HUES48 (cell line): ENCODE data around the gene XXYLT1.
"Not testable (repeated sequence)": the region's sequence is repeated elsewhere in the genome, so short reads cannot be mapped to it uniquely, and the experiment has no call there.

Experiments
- H3K27ac ChIP-seq: one replicate; pipeline ENCODE4 v1.7.0; 2013; ENCODE audit warnings: low read depth, low read length, inconsistent platforms
- H3K27me3 ChIP-seq: 2 replicates; pipeline ENCODE4 v1.6.1; 2013; ENCODE audit warnings: mild to moderate bottlenecking, low read length; ENCODE audit not compliant: control insufficient read depth, insufficient read depth
- H3K36me3 ChIP-seq: 2 replicates; pipeline ENCODE4 v1.6.1; 2013; ENCODE audit warnings: low read length; ENCODE audit not compliant: control insufficient read depth, insufficient read depth
- H3K4me1 ChIP-seq: 2 replicates; pipeline ENCODE4 v1.6.1; 2013; ENCODE audit warnings: mild to moderate bottlenecking, low read length; ENCODE audit not compliant: control insufficient read depth, insufficient read depth
- H3K4me3 ChIP-seq: 2 replicates; pipeline ENCODE4 v1.5.1; 2013; ENCODE audit warnings: mild to moderate bottlenecking, low read depth, low read length
- H3K9ac ChIP-seq: 2 replicates; pipeline ENCODE4 v1.6.1; 2013; ENCODE audit warnings: mild to moderate bottlenecking, low read depth, low read length, moderate library complexity
- H3K9me3 ChIP-seq: 2 replicates; pipeline ENCODE4 v1.6.1; 2013; ENCODE audit warnings: low read length; ENCODE audit not compliant: control insufficient read depth, insufficient read depth

The XXYLT1 gene, protein sequence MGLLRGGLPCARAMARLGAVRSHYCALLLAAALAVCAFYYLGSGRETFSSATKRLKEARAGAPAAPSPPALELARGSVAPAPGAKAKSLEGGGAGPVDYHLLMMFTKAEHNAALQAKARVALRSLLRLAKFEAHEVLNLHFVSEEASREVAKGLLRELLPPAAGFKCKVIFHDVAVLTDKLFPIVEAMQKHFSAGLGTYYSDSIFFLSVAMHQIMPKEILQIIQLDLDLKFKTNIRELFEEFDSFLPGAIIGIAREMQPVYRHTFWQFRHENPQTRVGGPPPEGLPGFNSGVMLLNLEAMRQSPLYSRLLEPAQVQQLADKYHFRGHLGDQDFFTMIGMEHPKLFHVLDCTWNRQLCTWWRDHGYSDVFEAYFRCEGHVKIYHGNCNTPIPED

DNA sequence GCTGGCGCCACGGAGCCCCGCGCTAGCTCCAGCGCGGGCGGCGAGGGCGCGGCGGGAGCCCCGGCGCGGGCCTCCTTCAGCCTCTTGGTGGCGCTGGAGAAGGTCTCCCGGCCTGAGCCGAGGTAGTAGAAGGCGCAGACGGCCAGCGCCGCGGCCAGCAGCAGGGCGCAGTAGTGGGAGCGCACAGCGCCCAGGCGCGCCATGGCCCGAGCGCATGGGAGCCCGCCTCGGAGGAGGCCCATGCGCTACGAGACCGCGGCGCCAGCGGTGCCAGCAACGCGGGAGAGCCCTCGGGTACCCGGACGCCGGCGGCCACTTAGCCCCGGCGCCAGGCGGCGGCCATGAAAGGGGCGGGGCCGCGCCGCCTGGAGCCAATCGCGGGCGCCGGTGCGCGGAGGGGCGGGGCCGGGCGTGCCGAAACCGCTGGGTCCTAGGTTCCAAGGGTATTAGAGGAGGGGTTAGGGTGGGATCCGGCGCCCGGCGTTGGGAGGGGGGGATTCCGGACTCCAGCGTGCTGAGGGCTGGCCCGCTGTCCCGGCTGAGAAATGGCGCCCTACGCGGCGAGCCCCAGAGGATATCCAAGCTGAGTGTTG lies at the start of gene XXYLT1:
Gene XXYLT1, minus strand, starts transcription at position 343 of the 593 bp plus-strand sequence. Its CDS starts 101 bp downstream, at position 242.
- peaks cover 16% of the 10 kb centered on the region for H3K4me1 ChIP-seq
- peak within 1 kb of the TSS; percentile 96 for H3K27ac ChIP-seq
- H3K4me3 ChIP-seq, result peak within 1 kb of the TSS; percentile 97
- H3K27me3 ChIP-seq, result no peaks in the 10 kb centered on the region
- H3K36me3 ChIP-seq, result peaks cover 29% of the 10 kb centered on the region
- H3K9ac ChIP-seq, result peak within 1 kb of the TSS; percentile 92
- H3K9me3 ChIP-seq, result no peaks in the 10 kb centered on the region

DNA sequence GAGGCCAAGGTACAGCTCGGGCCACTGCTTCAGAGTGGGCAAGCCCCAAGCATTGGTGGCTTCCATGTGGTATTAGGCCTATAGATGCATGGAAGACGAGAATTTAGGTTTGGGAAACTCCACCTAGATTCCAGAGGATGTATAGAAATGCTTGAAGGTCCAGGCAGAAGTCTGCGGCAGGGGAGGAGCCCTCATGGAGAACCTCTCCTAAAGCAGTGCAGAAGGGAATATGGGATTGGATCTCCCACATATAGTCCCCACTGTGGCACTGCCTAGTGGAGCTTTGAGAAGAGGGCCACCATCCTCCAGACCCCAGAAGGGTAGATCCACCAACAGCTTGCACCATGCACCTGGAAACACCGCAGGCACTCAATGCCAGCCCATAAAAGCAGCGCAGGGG lies 48.1 kb upstream of the XXYLT1 start:
- peaks cover 25% of the 10 kb centered on the region for H3K36me3 ChIP-seq
- H3K4me3 ChIP-seq, result no peak overlapping the region
- no peak overlapping the region for H3K9ac ChIP-seq
- H3K9me3 ChIP-seq, result peaks cover 13% of the 10 kb centered on the region
- H3K4me1 ChIP-seq, result no peaks in the 10 kb centered on the region
- no peak overlapping the region for H3K27ac ChIP-seq
- H3K27me3 ChIP-seq, result no peaks in the 10 kb centered on the region

DNA sequence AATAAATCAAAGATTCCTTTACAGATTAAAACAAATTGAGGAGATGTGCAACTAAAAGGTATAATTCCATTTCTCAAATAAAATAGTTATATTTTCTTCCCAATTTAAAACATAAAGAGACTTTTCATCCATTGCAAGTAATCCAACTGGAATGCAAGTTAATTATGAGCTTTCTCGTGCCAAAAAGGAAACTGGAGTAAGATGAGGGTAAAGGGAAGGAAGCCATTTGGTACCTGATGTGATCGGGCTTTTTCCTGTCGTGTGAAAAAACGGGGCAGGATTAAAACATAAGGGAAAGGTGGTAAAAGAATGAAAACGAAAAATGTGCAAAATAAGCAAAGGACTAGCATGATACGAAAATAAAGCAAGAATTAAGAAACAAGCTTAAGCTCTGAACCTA lies 41.8 kb upstream of the XXYLT1 start:
- Histone ChIP-seq H3K4me3 (no peak overlapping the region), H3K36me3 (0 out of 2 replicates have a peak, but pooled peaks cover under 1% of the 10 kb centered on the region), H3K4me1 (no peaks in the 10 kb centered on the region), H3K9ac (no peak overlapping the region), H3K9me3 (no peaks in the 10 kb centered on the region), H3K27me3 (no peaks in the 10 kb centered on the region), H3K27ac (no peak overlapping the region)

DNA sequence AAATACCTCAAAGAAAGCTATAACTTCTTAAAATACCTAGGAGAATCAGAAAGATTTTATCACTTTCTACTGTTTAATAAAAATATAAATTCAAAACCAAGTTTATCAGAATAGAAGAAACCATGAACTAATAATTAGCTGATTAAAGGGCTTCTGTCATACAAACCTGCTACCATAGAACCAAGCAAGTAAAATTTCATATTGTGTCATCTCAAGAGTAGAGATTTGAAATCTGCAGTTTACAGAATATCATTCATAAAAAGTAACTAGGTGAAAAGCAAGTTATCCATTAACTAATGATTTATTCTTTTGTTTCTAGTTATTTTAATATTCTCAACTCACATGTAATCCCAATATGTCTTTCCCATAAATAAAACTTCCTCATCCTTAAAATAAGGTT lies 36.8 kb upstream of the XXYLT1 start:
- Histone ChIP-seq H3K9me3 (no peaks in the 10 kb centered on the region), H3K36me3 (no peaks in the 10 kb centered on the region; the same call in 1 of the 2 replicates), H3K4me1 (no peaks in the 10 kb centered on the region)

DNA sequence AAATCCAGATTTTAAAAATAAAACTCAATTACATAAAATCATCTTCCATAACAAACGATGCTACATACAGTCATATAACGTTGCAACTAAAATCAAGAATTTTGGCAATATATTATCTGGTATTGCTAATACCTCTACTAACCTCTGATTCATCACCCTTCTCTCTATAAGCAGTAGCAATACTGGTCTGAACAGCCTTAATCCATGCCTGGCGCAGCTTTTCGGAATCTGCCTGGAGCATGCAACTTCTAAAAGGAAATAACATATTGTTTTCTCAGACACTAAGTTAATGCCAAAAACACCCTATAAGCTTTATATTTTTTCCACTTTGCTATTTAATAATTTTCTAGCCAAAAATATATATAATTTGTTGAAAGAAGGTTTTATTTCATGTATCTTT lies 35.4 kb upstream of the XXYLT1 start:
- Histone ChIP-seq H3K4me1 (no peaks in the 10 kb centered on the region), H3K27ac (no peak overlapping the region), H3K36me3 (peaks cover 12% of the 10 kb centered on the region), H3K9me3 (no peaks in the 10 kb centered on the region), H3K9ac (no peak overlapping the region), H3K27me3 (no peaks in the 10 kb centered on the region), H3K4me3 (no peak overlapping the region)

More for the DNA sequence above, 36.8 kb upstream of the XXYLT1 start:
- no peak overlapping the region for H3K4me3 ChIP-seq
- no peak overlapping the region for H3K27ac ChIP-seq
- no peak overlapping the region for H3K9ac ChIP-seq
- H3K27me3 ChIP-seq, result no peaks in the 10 kb centered on the region

DNA sequence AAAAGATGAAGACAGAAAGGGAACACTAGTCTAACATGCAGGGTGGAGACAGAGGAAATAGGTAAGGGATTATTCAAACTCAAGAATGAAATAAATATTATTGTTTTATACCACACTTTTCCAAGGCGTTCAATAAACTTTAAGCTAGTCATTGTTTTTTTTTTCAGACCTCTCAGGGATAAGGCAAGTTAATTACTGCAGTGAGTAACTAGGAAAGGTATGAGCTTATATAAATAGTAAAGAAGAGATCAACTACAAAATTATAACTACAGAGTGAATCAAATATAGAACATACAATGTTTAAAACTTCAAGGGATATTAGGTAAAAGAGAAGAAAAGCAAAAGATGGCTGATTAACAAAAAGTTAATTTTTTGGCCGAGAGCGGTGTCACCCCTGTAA lies 31.5 kb upstream of the XXYLT1 start:
- no peaks in the 10 kb centered on the region for H3K4me1 ChIP-seq
- H3K36me3 ChIP-seq, result peaks cover 20% of the 10 kb centered on the region
- no peak overlapping the region for H3K27ac ChIP-seq
- H3K4me3 ChIP-seq, result no peak overlapping the region
- H3K27me3 ChIP-seq, result no peaks in the 10 kb centered on the region
- no peaks in the 10 kb centered on the region for H3K9me3 ChIP-seq
- H3K9ac ChIP-seq, result no peak overlapping the region

DNA sequence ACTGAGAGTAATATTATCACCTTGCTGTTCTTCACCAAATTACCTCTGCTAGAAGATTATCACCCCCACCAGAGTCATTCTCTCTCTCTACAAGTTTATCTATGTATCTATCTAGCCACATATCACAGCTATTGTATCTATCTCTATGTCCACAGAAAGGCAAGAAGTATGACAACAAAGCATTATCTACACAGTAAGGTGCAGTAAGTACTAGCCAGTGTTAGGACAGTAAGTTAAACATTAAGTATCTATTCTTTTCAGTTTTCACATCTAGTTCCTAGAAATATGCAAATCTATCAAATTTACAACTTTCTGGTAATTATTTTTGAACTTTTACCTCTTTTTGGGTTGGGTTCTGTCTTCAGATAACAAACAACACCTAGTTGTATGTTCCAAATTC lies 26.5 kb upstream of the XXYLT1 start:
- H3K4me1 ChIP-seq, result no peaks in the 10 kb centered on the region
- H3K9ac ChIP-seq, result no peak overlapping the region
- H3K27ac ChIP-seq, result no peak overlapping the region
- H3K36me3 ChIP-seq, result peaks cover 32% of the 10 kb centered on the region
- no peaks in the 10 kb centered on the region for H3K9me3 ChIP-seq
- H3K4me3 ChIP-seq, result no peak overlapping the region
- no peaks in the 10 kb centered on the region for H3K27me3 ChIP-seq

DNA sequence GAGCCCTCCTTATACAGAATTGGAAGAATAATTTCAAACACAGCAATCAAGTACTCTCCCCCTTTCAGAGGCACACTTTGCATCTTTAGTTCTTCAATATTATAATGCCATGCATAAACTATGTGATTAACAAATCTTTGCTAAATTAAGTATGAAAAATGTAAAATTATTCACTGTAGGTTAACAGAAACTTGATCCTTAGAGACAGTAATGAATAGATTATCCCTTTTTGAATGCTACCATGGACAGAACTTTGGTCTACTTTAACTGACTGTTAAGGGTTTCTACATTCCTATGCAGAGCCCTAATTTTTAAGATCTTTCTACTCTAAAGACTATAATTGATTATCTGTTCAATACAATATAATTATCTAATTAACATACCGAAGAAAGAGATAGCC lies 25.7 kb upstream of the XXYLT1 start:
- H3K9ac ChIP-seq, result no peak overlapping the region
- no peak overlapping the region for H3K27ac ChIP-seq
- H3K4me1 ChIP-seq, result no peaks in the 10 kb centered on the region
- H3K27me3 ChIP-seq, result no peaks in the 10 kb centered on the region
- H3K9me3 ChIP-seq, result no peaks in the 10 kb centered on the region
- H3K4me3 ChIP-seq, result no peak overlapping the region
- H3K36me3 ChIP-seq, result peaks cover 29% of the 10 kb centered on the region

DNA sequence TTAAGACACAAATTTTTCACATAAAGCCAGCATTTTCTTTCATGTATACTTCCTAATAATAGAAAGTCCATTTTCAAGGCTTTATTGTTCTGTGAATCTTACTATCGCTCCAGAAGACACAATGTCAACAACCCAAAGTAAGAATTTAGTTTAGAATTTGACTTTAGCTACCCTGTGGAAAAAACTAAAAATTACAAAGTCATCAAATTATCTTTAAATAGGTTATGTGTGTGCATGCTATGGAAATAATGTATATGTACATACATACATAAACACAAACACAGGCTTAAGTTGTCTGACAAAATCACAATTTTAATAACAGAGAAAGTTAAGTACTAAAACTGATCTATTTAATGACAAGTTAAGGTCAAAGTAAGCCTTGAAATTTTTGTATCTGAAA lies 20.2 kb upstream of the XXYLT1 start:
- H3K9ac ChIP-seq, result no peak overlapping the region
- H3K27ac ChIP-seq, result no peak overlapping the region
- no peak overlapping the region for H3K4me3 ChIP-seq
- peaks cover 55% of the 10 kb centered on the region for H3K36me3 ChIP-seq
- no peaks in the 10 kb centered on the region for H3K4me1 ChIP-seq
- H3K9me3 ChIP-seq, result no peaks in the 10 kb centered on the region
- H3K27me3 ChIP-seq, result no peaks in the 10 kb centered on the region

DNA sequence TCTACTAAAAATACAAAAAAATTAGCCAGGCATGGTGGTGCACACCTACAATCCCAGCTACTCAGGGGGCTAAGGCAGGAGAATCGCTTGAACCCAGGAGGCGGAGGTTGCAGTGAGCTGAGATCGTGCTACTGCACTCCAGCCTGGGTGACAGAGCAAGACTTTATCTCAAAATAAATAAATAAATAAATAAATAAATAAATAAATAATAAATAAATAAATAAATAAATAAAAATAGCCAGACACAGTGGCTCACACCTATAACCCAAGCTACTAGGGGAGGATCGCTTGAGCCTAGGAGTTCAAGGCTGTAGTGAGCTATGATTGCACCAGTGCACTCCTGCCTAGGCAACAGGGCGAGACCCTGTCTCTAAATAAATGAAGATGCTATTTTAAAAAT lies 19.7 kb upstream of the XXYLT1 start:
- H3K9me3 ChIP-seq, H3K4me3 ChIP-seq, H3K4me1 ChIP-seq, H3K9ac ChIP-seq, H3K27ac ChIP-seq, H3K27me3 ChIP-seq: not testable (repeated sequence)
- H3K36me3 ChIP-seq, result peaks cover 59% of the 10 kb centered on the region

DNA sequence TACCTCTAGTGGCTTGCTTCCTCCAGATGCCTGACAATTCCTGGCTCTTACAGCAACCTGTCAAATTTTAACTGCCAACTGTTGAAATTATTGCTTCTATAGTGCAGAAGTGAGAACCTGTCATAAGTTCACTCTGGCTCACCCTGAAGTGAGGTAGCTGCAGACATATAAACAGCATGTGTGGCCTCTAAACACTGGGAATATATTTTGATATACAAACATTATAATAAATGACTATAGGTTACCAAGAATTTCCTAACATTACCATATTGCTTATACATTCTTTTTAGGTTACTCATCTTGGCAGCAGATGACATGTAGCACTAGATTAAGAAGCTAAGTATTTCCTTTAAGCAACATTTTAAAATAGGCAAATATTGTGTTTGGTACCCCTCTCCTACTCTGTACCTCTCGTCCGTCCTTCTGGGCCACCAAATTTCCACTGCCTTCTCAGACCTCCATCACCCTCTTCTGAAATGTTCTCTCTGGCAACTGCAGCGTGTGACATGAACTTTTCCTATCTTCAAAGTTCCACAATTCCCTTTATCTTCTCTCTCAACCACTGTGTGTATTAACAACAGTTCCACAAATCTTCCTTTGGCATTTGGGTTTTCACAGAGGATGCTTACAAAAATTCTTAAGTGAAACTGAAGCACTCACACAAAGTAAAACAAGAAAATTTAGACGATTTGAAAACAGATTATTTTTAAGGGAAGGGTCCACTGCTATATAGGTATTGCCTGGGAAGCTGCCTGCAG lies 15.3 kb upstream of the XXYLT1 start:
- Histone ChIP-seq H3K4me3 (no peak overlapping the region), H3K27me3 (no peaks in the 10 kb centered on the region), H3K27ac (no peak overlapping the region), H3K9me3 (no peaks in the 10 kb centered on the region), H3K4me1 (no peaks in the 10 kb centered on the region), H3K9ac (no peak overlapping the region), H3K36me3 (peaks cover 49% of the 10 kb centered on the region)
